HepG2 (cell line): Measurements from ENCODE around the gene PTCH1. TPM values are rescaled to one million over a fixed set of nuclear protein-coding genes. Genes with fewer than 3 reads are reported as not detected.

Experiments
- ATAC-seq: fragments of 200-7000 bp; cut with Tn5 transposase; 3 replicates; pipeline ENCODE4 v1.9.1; 2020; ENCODE audit warnings: mild to moderate bottlenecking, moderate library complexity
- BruUV-seq: library from RNA; stranded (reverse); fragments of 400-500 nt; replicated peaks from 2 replicates; lab custom pipeline; 2021; lab: Mats Ljungman, UMichigan
- CTCF ChIA-PET: fragments of 300-600 bp; formaldehyde crosslinking; extraction: SDS; loops from one replicate; lab custom pipeline; 2021; ENCODE audit warnings: low total read pairs, inconsistent platforms, low intra/inter-chr PET ratio; lab: Yijun Ruan, JAX
- POLR2A ChIA-PET: fragments of 350-600 bp; sonication (Branson Sonifier 250); formaldehyde crosslinking; loops from one replicate; lab custom pipeline; 2020; ENCODE audit warnings: antibody characterized with exemption, inconsistent platforms; lab: Yijun Ruan, JAX
- DNase-seq: peaks from one replicate; pipeline ENCODE4 v3.0.0-alpha.2; 2015; ENCODE audit warnings: low spot score
- FAIRE-seq: peaks from 3 replicates; lab custom pipeline; 2011; peaks lifted over from hg19 to GRCh38; lab: Jason Lieb, UNC
- H2AFZ ChIP-seq: one replicate; pipeline ENCODE4 v1.6.1; 2011; ENCODE audit warnings: low read length, inconsistent platforms
- H3K27ac ChIP-seq: fragments of 300-600 bp; 3 replicates; pipeline ENCODE4 v1.8.0; 2011; ENCODE audit warnings: mixed run types, mild to moderate bottlenecking, mixed read lengths, low read length, inconsistent platforms; ENCODE audit not compliant: insufficient read depth; ENCODE audit errors: extremely low read length
- H3K27me3 ChIP-seq, 2 experiments: fragments of 200-600 bp in 1 of 2; 2 replicates in 1 of 2; 3 replicates in 1 of 2; pipeline versions ENCODE4 v1.6.0 to v1.8.0; 2011; ENCODE audit warnings: low read length in 2 of 2, mild to moderate bottlenecking in 2 of 2, moderate library complexity in 2 of 2, inconsistent platforms in 1 of 2; ENCODE audit not compliant: insufficient read depth in 2 of 2, control insufficient read depth in 1 of 2
- H3K36me3 ChIP-seq, 2 experiments: fragments of 200-600 bp in 1 of 2; replicated peaks in 1 of 2; 2 replicates in 1 of 2; 3 replicates in 1 of 2; pipeline versions ENCODE4 v1.5.1 to v1.8.0; 2011; ENCODE audit warnings: low read length in 2 of 2, inconsistent platforms in 1 of 2; ENCODE audit not compliant: insufficient read depth in 2 of 2, control insufficient read depth in 1 of 2
- H3K4me1 ChIP-seq: 2 replicates; pipeline ENCODE4 v1.5.1; 2012; ENCODE audit warnings: low read length, inconsistent platforms; ENCODE audit not compliant: insufficient read depth
- H3K4me2 ChIP-seq: 2 replicates; pipeline ENCODE4 v1.6.0; 2011; ENCODE audit warnings: low read depth, low read length, inconsistent platforms
- H3K4me3 ChIP-seq, 3 experiments: fragments of 200-600 bp in 1 of 3; sonication (generic), shearing (Covaris generic) in 1 of 3; replicated peaks in 1 of 3; 2 replicates each; pipeline ENCODE4 v1.5.1; 2011 to 2016; ENCODE audit warnings: low read length in 3 of 3, inconsistent platforms in 2 of 3, low read depth in 2 of 3, mild to moderate bottlenecking in 2 of 3, control low read depth in 1 of 3, mixed read lengths in 1 of 3; ENCODE audit not compliant: insufficient read depth in 1 of 3
- H3K79me2 ChIP-seq: one replicate; pipeline ENCODE4 v1.6.1; 2011; ENCODE audit warnings: low read length, inconsistent platforms; ENCODE audit not compliant: insufficient read depth
- H3K9ac ChIP-seq: 2 replicates; pipeline ENCODE4 v1.6.0; 2011; ENCODE audit warnings: mild to moderate bottlenecking, low read depth, low read length, inconsistent platforms; ENCODE audit not compliant: insufficient read depth
- H3K9me3 ChIP-seq: 2 replicates; pipeline ENCODE4 v1.5.1; 2012; ENCODE audit warnings: mild to moderate bottlenecking, low read length
- H4K20me1 ChIP-seq: 2 replicates; pipeline ENCODE4 v1.6.0; 2011; ENCODE audit warnings: inconsistent platforms, mild to moderate bottlenecking, low read length, moderate library complexity; ENCODE audit not compliant: insufficient read depth
- ADNP ChIP-seq: sonication (generic); formaldehyde crosslinking; IDR thresholded peaks from 2 replicates; pipeline ENCODE4 v1.4.0; 2020; ENCODE audit warnings: missing genetic modification reagents
- FOXK2 ChIP-seq: fragments of 450-650 bp; IDR thresholded peaks from 2 replicates; pipeline ENCODE4 v1.6.1; 2016
- GTF2F1 ChIP-seq: fragments of 150-350 bp; IDR thresholded peaks from 2 replicates; pipeline ENCODE4 v1.6.1; 2014; ENCODE audit warnings: low read length
- IKZF1 ChIP-seq: fragments of 450-650 bp; IDR thresholded peaks from 2 replicates; pipeline ENCODE4 v1.7.1; 2016
- LCORL ChIP-seq, 2 experiments: fragments of 450-650 bp in 1 of 2; sonication (generic) in 1 of 2; formaldehyde crosslinking in 1 of 2; IDR thresholded peaks; 2 replicates each; pipeline versions ENCODE4 v1.5.0 to v1.6.1; 2017 to 2020; ENCODE audit warnings: antibody characterized with exemption in 1 of 2, missing genetic modification reagents in 1 of 2
- MTA3 ChIP-seq: sonication (generic); formaldehyde crosslinking; IDR thresholded peaks from 2 replicates; pipeline ENCODE4 v1.4.0; 2020; ENCODE audit warnings: missing genetic modification reagents
- NBN ChIP-seq: fragments of 450-650 bp; conservative IDR thresholded peaks from 2 replicates; pipeline ENCODE4 v1.6.1; 2017
- NFE2L1 ChIP-seq: sonication (generic); formaldehyde crosslinking; IDR thresholded peaks from 2 replicates; pipeline ENCODE4 v1.4.0; 2020; ENCODE audit warnings: missing genetic modification reagents, mild to moderate bottlenecking, borderline replicate concordance
- NONO ChIP-seq, 2 experiments: fragments of 450-650 bp in 1 of 2; sonication (generic) in 1 of 2; formaldehyde crosslinking in 1 of 2; IDR thresholded peaks in 1 of 2; conservative IDR thresholded peaks in 1 of 2; 2 replicates each; pipeline versions ENCODE4 v1.6.1 to v1.8.0; 2017 to 2022; ENCODE audit warnings: mild to moderate bottlenecking in 1 of 2, missing genetic modification reagents in 1 of 2, moderate library complexity in 1 of 2
- SAFB2 ChIP-seq: sonication (generic); formaldehyde crosslinking; IDR thresholded peaks from 2 replicates; pipeline ENCODE4 v1.5.1; 2020; ENCODE audit warnings: missing genetic modification reagents, low read depth, mild to moderate bottlenecking, borderline replicate concordance
- TFDP2 ChIP-seq: sonication (generic); formaldehyde crosslinking; IDR thresholded peaks from 2 replicates; pipeline ENCODE4 v1.4.0; 2020; ENCODE audit warnings: missing genetic modification reagents
- ZNF33A ChIP-seq: sonication (generic); formaldehyde crosslinking; IDR thresholded peaks from 2 replicates; pipeline ENCODE4 v1.5.1; 2020; ENCODE audit warnings: missing genetic modification reagents, mild to moderate bottlenecking, moderate library complexity, borderline replicate concordance
- ZNF660 ChIP-seq: sonication (generic); formaldehyde crosslinking; IDR thresholded peaks from 2 replicates; pipeline ENCODE4 v1.5.1; 2020; ENCODE audit warnings: mild to moderate bottlenecking, low read depth, missing genetic modification reagents, borderline replicate concordance
- ZSCAN12 ChIP-seq: sonication (generic); formaldehyde crosslinking; IDR thresholded peaks from 2 replicates; pipeline ENCODE4 v1.9.0; 2021; ENCODE audit warnings: mild to moderate bottlenecking, missing genetic modification reagents
- WGBS: methylation state at CpG from one replicate; pipeline ENCODE4 v1.1.6; 2017; ENCODE audit warnings: low lambda C conversion rate; 5-methylcytosine and 5-hydroxymethylcytosine counted together
- in situ Hi-C: cut with HindIII; loops from 2 replicates; pipeline ENCODE4 v1.10.0; 2017; ENCODE audit warnings: low pct_unique_long_range_greater_than_20kb; ENCODE audit not compliant: extremely low pct_ligation_motif_present
- intact Hi-C: fragments of 100-400 bp; cut with micrococcal nuclease; formaldehyde crosslinking; loops from one replicate; pipeline ENCODE4 v1.10.0; 2022; ENCODE audit not compliant: unreplicated experiment
- polyA plus RNA-seq, 8 experiments: library from polyadenylated mRNA; depleted of rRNA in 3 of 8; stranded (reverse) in 7 of 8; unstranded in 1 of 8; fragments of >200 nt; fragmentation: Illumina TruSeq in 4 of 8; extraction: Trizol in 4 of 8; gene quantifications; 2 replicates each; pipeline versions ENCODE4 v1.2.1 to v1.2.3, GENCODE V29; 2011 to 2016; ENCODE audit warnings: low read depth in 4 of 8, missing spikeins in 1 of 8, mixed read lengths in 1 of 8; ENCODE audit not compliant: insufficient read depth in 1 of 8
- total RNA-seq, 5 experiments: library from RNA; depleted of rRNA; stranded (reverse); fragments of >200 nt; fragmentation: Illumina TruSeq; extraction: Trizol; gene quantifications; 2 replicates each; pipeline ENCODE4 v1.2.3, GENCODE V29; 2016; ENCODE audit warnings: low read depth in 1 of 5
- TF ChIP-seq, protein P1 (sequence below), 2 experiments: fragments of 450-650 bp in 1 of 2; sonication (generic) in 1 of 2; formaldehyde crosslinking in 1 of 2; IDR thresholded peaks; 2 replicates each; pipeline versions ENCODE4 v1.6.1 to v1.8.0; 2016 to 2022; ENCODE audit warnings: antibody characterized with exemption in 1 of 2, mild to moderate bottlenecking in 1 of 2, missing genetic modification reagents in 1 of 2

The PTCH1 gene
- total and polyA plus RNA-seq, 2 of the 13 experiments (the other 11 are each of a cell fraction or from before 2014, with no cell fraction given) = 2.8 to 3.9 TPM

DNA sequence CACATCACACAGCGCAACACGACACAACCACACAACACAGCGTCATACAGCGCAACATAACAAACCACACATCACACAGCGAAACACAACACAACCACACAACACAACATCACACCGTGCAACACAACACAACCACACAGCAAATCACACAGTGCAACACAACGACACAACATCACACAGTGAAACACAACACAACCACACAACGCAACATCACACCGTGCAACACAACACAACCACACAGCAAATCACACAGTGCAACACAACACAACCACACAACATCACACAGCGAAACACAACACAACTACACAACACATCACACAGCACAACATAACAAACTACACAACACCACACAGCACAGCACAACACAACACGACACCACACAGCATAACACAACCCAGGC is 40.4 kb upstream of the PTCH1 start:
- no peak overlapping the region for H3K27ac ChIP-seq
- DNase-seq (no peak), ATAC-seq (no peak), FAIRE-seq (peak; percentile 66)
- H4K20me1 ChIP-seq = no peaks in the 10 kb centered on the region
- CTCF ChIA-PET = no interaction called here
- H3K9ac ChIP-seq = no peak overlapping the region
- in situ Hi-C loops (no loop called here), intact Hi-C loops (no loop called here)
- H3K4me1 ChIP-seq = no peaks in the 10 kb centered on the region
- no peak overlapping the region for H3K4me3 ChIP-seq
- POLR2A ChIA-PET = no interaction called here
- H3K36me3 ChIP-seq = no peaks in the 10 kb centered on the region
- H3K9me3 ChIP-seq = no peaks in the 10 kb centered on the region
- peaks cover 3 to 38% of the 10 kb centered on the region in 2 experiments; a peak in 4 of 5 replicates for H3K27me3 ChIP-seq
- no TSS peak for BruUV-seq
- H2AFZ ChIP-seq = no peak overlapping the region
- H3K4me2 ChIP-seq = no peak overlapping the region
- 76% methylated on average over 11 of the region's 11 CpGs for WGBS
- H3K79me2 ChIP-seq = no peaks in the 10 kb centered on the region
- TF ChIP-seq FOXK2 = 0 out of 2 replicates have a peak, but pooled peaks have one; percentile 31
- TF ChIP-seq MTA3 (CRISPR knock-in tag) = no peak
- TF ChIP-seq, protein P1, sequence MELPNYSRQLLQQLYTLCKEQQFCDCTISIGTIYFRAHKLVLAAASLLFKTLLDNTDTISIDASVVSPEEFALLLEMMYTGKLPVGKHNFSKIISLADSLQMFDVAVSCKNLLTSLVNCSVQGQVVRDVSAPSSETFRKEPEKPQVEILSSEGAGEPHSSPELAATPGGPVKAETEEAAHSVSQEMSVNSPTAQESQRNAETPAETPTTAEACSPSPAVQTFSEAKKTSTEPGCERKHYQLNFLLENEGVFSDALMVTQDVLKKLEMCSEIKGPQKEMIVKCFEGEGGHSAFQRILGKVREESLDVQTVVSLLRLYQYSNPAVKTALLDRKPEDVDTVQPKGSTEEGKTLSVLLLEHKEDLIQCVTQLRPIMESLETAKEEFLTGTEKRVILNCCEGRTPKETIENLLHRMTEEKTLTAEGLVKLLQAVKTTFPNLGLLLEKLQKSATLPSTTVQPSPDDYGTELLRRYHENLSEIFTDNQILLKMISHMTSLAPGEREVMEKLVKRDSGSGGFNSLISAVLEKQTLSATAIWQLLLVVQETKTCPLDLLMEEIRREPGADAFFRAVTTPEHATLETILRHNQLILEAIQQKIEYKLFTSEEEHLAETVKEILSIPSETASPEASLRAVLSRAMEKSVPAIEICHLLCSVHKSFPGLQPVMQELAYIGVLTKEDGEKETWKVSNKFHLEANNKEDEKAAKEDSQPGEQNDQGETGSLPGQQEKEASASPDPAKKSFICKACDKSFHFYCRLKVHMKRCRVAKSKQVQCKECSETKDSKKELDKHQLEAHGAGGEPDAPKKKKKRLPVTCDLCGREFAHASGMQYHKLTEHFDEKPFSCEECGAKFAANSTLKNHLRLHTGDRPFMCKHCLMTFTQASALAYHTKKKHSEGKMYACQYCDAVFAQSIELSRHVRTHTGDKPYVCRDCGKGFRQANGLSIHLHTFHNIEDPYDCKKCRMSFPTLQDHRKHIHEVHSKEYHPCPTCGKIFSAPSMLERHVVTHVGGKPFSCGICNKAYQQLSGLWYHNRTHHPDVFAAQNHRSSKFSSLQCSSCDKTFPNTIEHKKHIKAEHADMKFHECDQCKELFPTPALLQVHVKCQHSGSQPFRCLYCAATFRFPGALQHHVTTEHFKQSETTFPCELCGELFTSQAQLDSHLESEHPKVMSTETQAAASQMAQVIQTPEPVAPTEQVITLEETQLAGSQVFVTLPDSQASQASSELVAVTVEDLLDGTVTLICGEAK (IDR thresholded peaks at IDR 0.05) = 0 out of 2 replicates have a peak, but pooled peaks have one; percentile 31
- TF ChIP-seq, protein P1 (CRISPR knock-in tag; IDR thresholded peaks at IDR 0.05) = no peak
- TF ChIP-seq LCORL (IDR thresholded peaks at IDR 0.05) = 0 out of 2 replicates have a peak, but pooled peaks have one; percentile 36
- TF ChIP-seq LCORL (CRISPR knock-in tag; IDR thresholded peaks at IDR 0.05) = no peak
- no peak for TF ChIP-seq SAFB2 (CRISPR knock-in tag)
- TF ChIP-seq NFE2L1 = no peak
- TF ChIP-seq ZNF33A (CRISPR knock-in tag) = no peak
- TF ChIP-seq GTF2F1 = no peak
- TF ChIP-seq NONO (IDR thresholded peaks at IDR 0.05) = 0 out of 2 replicates have a peak, but pooled peaks have one; percentile 56
- no peak for TF ChIP-seq NONO (CRISPR knock-in tag; conservative IDR thresholded peaks at IDR 0.05)
- TF ChIP-seq NBN = 0 out of 2 replicates have a peak, but pooled peaks have one; percentile 61
- no peak for TF ChIP-seq ZSCAN12 (CRISPR knock-in tag)
- no peak for TF ChIP-seq ZNF660
- peak; percentile 60; the same call in 1 of the 2 replicates for TF ChIP-seq IKZF1
- TF ChIP-seq TFDP2 (CRISPR knock-in tag) = no peak
- 0 out of 2 replicates have a peak, but pooled peaks have one; percentile 21 for TF ChIP-seq ADNP (CRISPR knock-in tag)
